HG02763 (cell line): Measurements from ENCODE around the gene DTX1.

ENCODE experiments used
- ATAC-seq: cut with Tn5 transposase; IDR thresholded peaks from one replicate; pipeline ENCODE4 v1.9.1; 2021; ENCODE audit warnings: mild to moderate bottlenecking, moderate library complexity; ENCODE audit not compliant: unreplicated experiment

DTX1 gene

GRCh38 chr12:113055594-113056380 lies 743 bp upstream of the DTX1 start:
- ATAC-seq, result no peak

GRCh38 chr12:113056381-113056630 lies 224 bp upstream of the DTX1 start:
- ATAC-seq, result no peak

- no peak for ATAC-seq
These were observed 1.3 kb downstream of the DTX1 start for GRCh38 chr12:113057565-113058485.

- ATAC-seq, result no peak
These were observed 2.0 kb downstream of the DTX1 start for GRCh38 chr12:113058553-113058952.

- ATAC-seq, result no peak
These were observed 2.6 kb downstream of the DTX1 start for GRCh38 chr12:113059071-113059595.

GRCh38 chr12:113060336-113060960 lies 3.9 kb downstream of the DTX1 start:
- no peak for ATAC-seq

- no peak for ATAC-seq
These were observed 4.6 kb downstream of the DTX1 start for GRCh38 chr12:113061061-113061694.

- ATAC-seq, result no peak
These were observed 6.2 kb downstream of the DTX1 start for GRCh38 chr12:113062502-113063395.

GRCh38 chr12:113063396-113064350 lies 7.1 kb downstream of the DTX1 start:
- ATAC-seq, result no peak

- ATAC-seq, result no peak
These were observed 8.0 kb downstream of the DTX1 start for GRCh38 chr12:113064395-113065125.

- no peak for ATAC-seq
These were observed 8.8 kb downstream of the DTX1 start for GRCh38 chr12:113065126-113066007.

GRCh38 chr12:113066813-113067400 lies 10.4 kb downstream of the DTX1 start:
- ATAC-seq, result no peak

- ATAC-seq, result no peak
These were observed 11.7 kb downstream of the DTX1 start for GRCh38 chr12:113067987-113068935.

GRCh38 chr12:113069149-113069548 lies 12.6 kb downstream of the DTX1 start:
- no peak for ATAC-seq

- no peak for ATAC-seq
These were observed 13.2 kb downstream of the DTX1 start for GRCh38 chr12:113069751-113070116.
